GM21825 (cell line): Measurements from ENCODE around the gene SUGP1.
"Not testable (repeated sequence)": the region's sequence is repeated elsewhere in the genome, so short reads cannot be mapped to it uniquely, and the experiment has no call there.

ENCODE experiments used
- ATAC-seq: cut with Tn5 transposase; IDR thresholded peaks from one replicate; pipeline ENCODE4 v1.9.1; 2021; ENCODE audit warnings: mild to moderate bottlenecking, moderate library complexity; ENCODE audit not compliant: unreplicated experiment

Gene SUGP1

GRCh38 chr19:19268453-19269385, 51.6 kb downstream of the SUGP1 start:
- ATAC-seq, result no peak

- ATAC-seq, result no peak
Observed at GRCh38 chr19:19267305-19267704, 53.0 kb downstream of the SUGP1 start.

- ATAC-seq, result no peak
Observed at GRCh38 chr19:19263886-19264487, 56.3 kb downstream of the SUGP1 start.

GRCh38 chr19:19262190-19263057, 57.9 kb downstream of the SUGP1 start:
- ATAC-seq, result no peak

GRCh38 chr19:19261350-19262189, 58.7 kb downstream of the SUGP1 start:
- ATAC-seq, result no peak

GRCh38 chr19:19260417-19261214, 59.7 kb downstream of the SUGP1 start:
- no peak for ATAC-seq

GRCh38 chr19:19259741-19260140, 60.6 kb downstream of the SUGP1 start:
- ATAC-seq, result no peak

- no peak for ATAC-seq
Observed at GRCh38 chr19:19258589-19259338, 61.5 kb downstream of the SUGP1 start.

GRCh38 chr19:19257836-19258588, 62.3 kb downstream of the SUGP1 start:
- ATAC-seq, result no peak

GRCh38 chr19:19257137-19257536, 63.2 kb downstream of the SUGP1 start:
- ATAC-seq, result no peak

- no peak for ATAC-seq
Observed at GRCh38 chr19:19256072-19256969, 64.0 kb downstream of the SUGP1 start.

GRCh38 chr19:19253409-19253808, 66.9 kb downstream of the SUGP1 start:
- ATAC-seq, result not testable (repeated sequence)

- no peak for ATAC-seq
Observed at GRCh38 chr19:19250196-19250801, 70.0 kb downstream of the SUGP1 start.

GRCh38 chr19:19240476-19240875, 79.8 kb downstream of the SUGP1 start:
- no peak for ATAC-seq

GRCh38 chr19:19239675-19240074, 80.6 kb downstream of the SUGP1 start:
- no peak for ATAC-seq

- no peak for ATAC-seq
Observed at GRCh38 chr19:19238126-19238894, 82.0 kb downstream of the SUGP1 start.
